ENCODE measurements around the gene FUZ.

Gene FUZ

GRCh38 chr19:49767967-49768581, 45.0 kb downstream of the FUZ start:
- Histone ChIP-seq H4K91ac (ENCODE audit: low read depth, low read length, poor library complexity) (no peak overlapping the region), H2BK5ac (ENCODE audit: low read length) (no peak overlapping the region), H3K36me3 (replicated peaks in 1 of 2; ENCODE audit: control insufficient read depth in 2 of 2, insufficient read depth in 2 of 2, low read length in 2 of 2) (peaks cover 0 to 20% of the 10 kb centered on the region in 2 donors), H3K23ac (ENCODE audit: low read depth, low read length, poor library complexity) (peak overlapping the region; percentile 5), H3K4me2 (ENCODE audit: insufficient read depth, low read length, poor library complexity, severe bottlenecking) (peak overlapping the region; percentile 81), H2AFZ (ENCODE audit: low read length) (no peak overlapping the region), H2BK15ac (ENCODE audit: low read length) (no peak overlapping the region), H3K14ac (ENCODE audit: low read length) (no peak overlapping the region), H3K27ac (replicated peaks; ENCODE audit: low read length) (no peak overlapping the region), H2BK120ac (ENCODE audit: low read depth, low read length) (no peak overlapping the region), H3K4me1 (ENCODE audit: control insufficient read depth in 2 of 2, insufficient read depth in 1 of 2, low read depth in 1 of 2, low read length in 2 of 2) (peaks cover 11 to 14% of the 10 kb centered on the region in 2 donors), H3K4ac (ENCODE audit: low read length) (no peak overlapping the region), H2AK5ac (ENCODE audit: low read depth, low read length) (no peak overlapping the region), H3K27me3 (ENCODE audit: control insufficient read depth in 3 of 3, insufficient read depth in 3 of 3, low read depth in 1 of 3, low read length in 3 of 3) (no peaks in the 10 kb centered on the region), H3K18ac (ENCODE audit: low read length) (no peak overlapping the region), H3K9me3 (replicated peaks in 1 of 2; ENCODE audit: control insufficient read depth in 2 of 2, insufficient read depth in 1 of 2, low read depth in 1 of 2, low read length in 2 of 2) (no peaks in the 10 kb centered on the region), H2BK12ac (ENCODE audit: low read length) (no peak overlapping the region), H3K9ac (ENCODE audit: low read depth, low read length, poor library complexity) (peak overlapping the region; percentile 47), H4K8ac (ENCODE audit: low read depth, low read length) (no peak overlapping the region), H3K79me1 (ENCODE audit: low read depth, low read length) (peaks cover 13% of the 10 kb centered on the region), H3K4me3 (ENCODE audit: low read length in 2 of 2) (peak overlapping the region; percentile 77 to 99)
- DNase-seq (ENCODE audit: low spot score): no peak
- no CpG with 5 or more reads among the region's 12 CpGs for WGBS, 2 donors (ENCODE audit: extremely low coverage in 2 of 2, insufficient read length in 2 of 2, insufficient replicate concordance in 1 of 2)

GRCh38 chr19:49767381-49767780, 45.7 kb downstream of the FUZ start:
- Histone ChIP-seq H3K27me3 (ENCODE audit: control insufficient read depth in 3 of 3, insufficient read depth in 3 of 3, low read depth in 1 of 3, low read length in 3 of 3) (no peaks in the 10 kb centered on the region), H3K9me3 (replicated peaks in 1 of 2; ENCODE audit: control insufficient read depth in 2 of 2, insufficient read depth in 1 of 2, low read depth in 1 of 2, low read length in 2 of 2) (no peaks in the 10 kb centered on the region), H4K91ac (ENCODE audit: low read depth, low read length, poor library complexity) (no peak overlapping the region), H3K4me1 (ENCODE audit: control insufficient read depth in 2 of 2, insufficient read depth in 1 of 2, low read depth in 1 of 2, low read length in 2 of 2) (peaks cover 11 to 14% of the 10 kb centered on the region in 2 donors), H4K8ac (ENCODE audit: low read depth, low read length) (no peak overlapping the region), H3K23ac (ENCODE audit: low read depth, low read length, poor library complexity) (peak overlapping the region; percentile 90), H2BK12ac (ENCODE audit: low read length) (no peak overlapping the region), H3K14ac (ENCODE audit: low read length) (no peak overlapping the region), H2BK5ac (ENCODE audit: low read length) (no peak overlapping the region), H2BK15ac (ENCODE audit: low read length) (no peak overlapping the region), H2AK5ac (ENCODE audit: low read depth, low read length) (peak overlapping the region; percentile 51), H2AFZ (ENCODE audit: low read length) (peak overlapping the region; percentile 86), H3K4me2 (ENCODE audit: insufficient read depth, low read length, poor library complexity, severe bottlenecking) (peak overlapping the region; percentile 81), H3K79me1 (ENCODE audit: low read depth, low read length) (peaks cover 9% of the 10 kb centered on the region), H3K36me3 (replicated peaks in 1 of 2; ENCODE audit: control insufficient read depth in 2 of 2, insufficient read depth in 2 of 2, low read length in 2 of 2) (peaks cover 0 to 17% of the 10 kb centered on the region in 2 donors), H3K4me3 (ENCODE audit: low read length in 2 of 2) (peak overlapping the region; percentile 77 to 99), H3K18ac (ENCODE audit: low read length) (peak overlapping the region; percentile 99), H3K27ac (replicated peaks; ENCODE audit: low read length) (no peak overlapping the region), H3K9ac (ENCODE audit: low read depth, low read length, poor library complexity) (peak overlapping the region; percentile 97), H2BK120ac (ENCODE audit: low read depth, low read length) (no peak overlapping the region), H3K4ac (ENCODE audit: low read length) (no peak overlapping the region)
- no CpG with 5 or more reads among the region's 9 CpGs for WGBS, 2 donors (ENCODE audit: extremely low coverage in 2 of 2, insufficient read length in 2 of 2, insufficient replicate concordance in 1 of 2)
- DNase-seq (ENCODE audit: low spot score): no peak

GRCh38 chr19:49766930-49767299, 46.2 kb downstream of the FUZ start, which contains the start of gene AP2A1:
Gene AP2A1, plus strand, starts transcription at chr19:49767001. Its CDS starts 133 bp downstream, at chr19:49767134.
- H3K23ac ChIP-seq (ENCODE audit: low read depth, low read length, poor library complexity): peak within 1 kb of the TSS; percentile 90
- H3K14ac ChIP-seq (ENCODE audit: low read length): peak within 1 kb of the TSS; percentile 91
- peaks cover 0 to 16% of the 10 kb centered on the region in 2 donors for H3K36me3 ChIP-seq (replicated peaks in 1 of 2; ENCODE audit: control insufficient read depth in 2 of 2, insufficient read depth in 2 of 2, low read length in 2 of 2)
- peak within 1 kb of the TSS; percentile 99 for H3K18ac ChIP-seq (ENCODE audit: low read length)
- peak within 1 kb of the TSS; percentile 97 for H3K9ac ChIP-seq (ENCODE audit: low read depth, low read length, poor library complexity)
- no peak within 1 kb of the TSS for H3K4ac ChIP-seq (ENCODE audit: low read length)
- peak within 1 kb of the TSS; percentile 51 for H2AK5ac ChIP-seq (ENCODE audit: low read depth, low read length)
- peaks cover 11 to 14% of the 10 kb centered on the region in 2 donors for H3K4me1 ChIP-seq (ENCODE audit: control insufficient read depth in 2 of 2, insufficient read depth in 1 of 2, low read depth in 1 of 2, low read length in 2 of 2)
- WGBS, 2 donors (ENCODE audit: extremely low coverage in 2 of 2, insufficient read length in 2 of 2, insufficient replicate concordance in 1 of 2): no CpG with 5 or more reads among the region's 38 CpGs
- no peak within 1 kb of the TSS for H2BK12ac ChIP-seq (ENCODE audit: low read length)
- no peak within 1 kb of the TSS for H2BK15ac ChIP-seq (ENCODE audit: low read length)
- no peak within 1 kb of the TSS for H2BK120ac ChIP-seq (ENCODE audit: low read depth, low read length)
- peak within 1 kb of the TSS; percentile 77 to 99 for H3K4me3 ChIP-seq (ENCODE audit: low read length in 2 of 2)
- peak within 1 kb of the TSS; percentile 27 for H4K8ac ChIP-seq (ENCODE audit: low read depth, low read length)
- no peak within 1 kb of the TSS for H4K91ac ChIP-seq (ENCODE audit: low read depth, low read length, poor library complexity)
- no peaks in the 10 kb centered on the region for H3K27me3 ChIP-seq (ENCODE audit: control insufficient read depth in 3 of 3, insufficient read depth in 3 of 3, low read depth in 1 of 3, low read length in 3 of 3)
- H3K9me3 ChIP-seq (replicated peaks in 1 of 2; ENCODE audit: control insufficient read depth in 2 of 2, insufficient read depth in 1 of 2, low read depth in 1 of 2, low read length in 2 of 2): no peaks in the 10 kb centered on the region
- H3K79me1 ChIP-seq (ENCODE audit: low read depth, low read length): peaks cover 9% of the 10 kb centered on the region
- H3K27ac ChIP-seq (replicated peaks; ENCODE audit: low read length): peak within 1 kb of the TSS; percentile 98
- DNase-seq (ENCODE audit: low spot score): no peak
- H2AFZ ChIP-seq (ENCODE audit: low read length): peak within 1 kb of the TSS; percentile 86
- H2BK5ac ChIP-seq (ENCODE audit: low read length): peak within 1 kb of the TSS; percentile 31
- H3K4me2 ChIP-seq (ENCODE audit: insufficient read depth, low read length, poor library complexity, severe bottlenecking): peak within 1 kb of the TSS; percentile 81

GRCh38 chr19:49766007-49766929, 46.8 kb downstream of the FUZ start:
- Histone ChIP-seq H4K8ac (ENCODE audit: low read depth, low read length) (no peak overlapping the region), H4K91ac (ENCODE audit: low read depth, low read length, poor library complexity) (no peak overlapping the region), H3K9me3 (replicated peaks in 1 of 2; ENCODE audit: control insufficient read depth in 2 of 2, insufficient read depth in 1 of 2, low read depth in 1 of 2, low read length in 2 of 2) (no peaks in the 10 kb centered on the region), H3K4ac (ENCODE audit: low read length) (no peak overlapping the region), H3K18ac (ENCODE audit: low read length) (peak overlapping the region; percentile 0), H3K36me3 (replicated peaks in 1 of 2; ENCODE audit: control insufficient read depth in 2 of 2, insufficient read depth in 2 of 2, low read length in 2 of 2) (peaks cover 0 to 12% of the 10 kb centered on the region in 2 donors), H2BK12ac (ENCODE audit: low read length) (no peak overlapping the region), H3K4me2 (ENCODE audit: insufficient read depth, low read length, poor library complexity, severe bottlenecking) (peak overlapping the region; percentile 66), H2BK15ac (ENCODE audit: low read length) (no peak overlapping the region), H3K9ac (ENCODE audit: low read depth, low read length, poor library complexity) (no peak overlapping the region), H3K27me3 (ENCODE audit: control insufficient read depth in 3 of 3, insufficient read depth in 3 of 3, low read depth in 1 of 3, low read length in 3 of 3) (no peaks in the 10 kb centered on the region), H2BK120ac (ENCODE audit: low read depth, low read length) (no peak overlapping the region), H2AK5ac (ENCODE audit: low read depth, low read length) (no peak overlapping the region), H2BK5ac (ENCODE audit: low read length) (peak overlapping the region; percentile 31), H3K14ac (ENCODE audit: low read length) (no peak overlapping the region), H3K23ac (ENCODE audit: low read depth, low read length, poor library complexity) (no peak overlapping the region), H3K4me3 (ENCODE audit: low read length in 2 of 2) (peak overlapping the region; percentile 71 to 77), H3K79me1 (ENCODE audit: low read depth, low read length) (peaks cover 9% of the 10 kb centered on the region), H3K27ac (replicated peaks; ENCODE audit: low read length) (peak overlapping the region; percentile 98), H2AFZ (ENCODE audit: low read length) (peak overlapping the region; percentile 70), H3K4me1 (ENCODE audit: control insufficient read depth in 2 of 2, insufficient read depth in 1 of 2, low read depth in 1 of 2, low read length in 2 of 2) (peaks cover 11 to 14% of the 10 kb centered on the region in 2 donors)
- WGBS, 2 donors (ENCODE audit: extremely low coverage in 2 of 2, insufficient read length in 2 of 2, insufficient replicate concordance in 1 of 2): no CpG with 5 or more reads among the region's 53 CpGs
- DNase-seq (ENCODE audit: low spot score): peak; percentile 100

Measured in neuronal stem cell (in vitro differentiated cells).